LNCAP (cell line): ENCODE data around the gene ADD1.

Experiments used
- CTCF ChIP-seq: fragments of 450-650 bp; IDR thresholded peaks from 2 replicates; pipeline ENCODE4 v1.5.1; 2017; ENCODE audit warnings: mild to moderate bottlenecking

The ADD1 gene

DNA sequence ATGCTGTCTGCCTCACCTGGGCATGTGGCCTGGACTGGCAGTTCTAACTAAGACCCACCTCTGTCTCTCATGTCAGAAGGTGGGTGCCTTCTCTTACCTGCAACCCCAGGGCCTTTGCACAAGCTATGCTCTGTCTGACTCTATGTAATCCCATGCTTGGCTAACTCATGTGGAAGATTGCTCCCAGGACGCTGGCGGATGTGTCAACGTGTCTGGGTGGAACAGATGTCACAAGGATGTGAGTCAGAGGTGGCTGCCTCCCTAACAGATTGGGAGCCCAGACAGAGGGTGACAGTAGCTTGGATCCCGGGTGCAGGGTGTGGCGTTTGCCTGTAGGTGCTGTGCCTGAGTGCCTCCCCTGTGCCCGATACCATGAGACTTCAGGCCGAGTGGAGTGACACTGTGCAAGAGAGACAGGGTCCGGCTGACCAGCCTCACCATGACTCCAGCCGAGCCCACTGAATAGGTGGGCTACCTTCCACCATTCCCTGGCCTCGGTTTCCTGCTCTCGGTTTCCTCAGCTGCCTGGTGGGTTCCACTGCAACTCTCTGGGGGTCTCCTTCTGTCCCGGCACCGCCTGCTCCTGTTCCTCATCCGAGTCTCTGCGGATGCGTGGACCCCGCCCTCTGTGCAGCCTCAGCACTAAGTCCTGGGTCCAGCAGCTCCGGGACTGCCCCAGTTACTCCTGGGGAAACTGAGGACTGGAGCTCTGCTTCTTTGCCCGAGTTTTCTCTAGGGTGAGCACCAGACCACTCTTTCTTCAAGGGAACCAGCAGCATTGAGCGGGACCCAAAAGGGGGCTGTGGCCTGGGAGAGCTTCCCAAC, 39.8 kb upstream of the ADD1 start:
- TF ChIP-seq CTCF = no peak

GRCh38 chr4:2804449-2804972, 39.1 kb upstream of the ADD1 start:
- no peak for TF ChIP-seq CTCF

GRCh38 chr4:2804973-2805501, 38.6 kb upstream of the ADD1 start:
- no peak for TF ChIP-seq CTCF

DNA sequence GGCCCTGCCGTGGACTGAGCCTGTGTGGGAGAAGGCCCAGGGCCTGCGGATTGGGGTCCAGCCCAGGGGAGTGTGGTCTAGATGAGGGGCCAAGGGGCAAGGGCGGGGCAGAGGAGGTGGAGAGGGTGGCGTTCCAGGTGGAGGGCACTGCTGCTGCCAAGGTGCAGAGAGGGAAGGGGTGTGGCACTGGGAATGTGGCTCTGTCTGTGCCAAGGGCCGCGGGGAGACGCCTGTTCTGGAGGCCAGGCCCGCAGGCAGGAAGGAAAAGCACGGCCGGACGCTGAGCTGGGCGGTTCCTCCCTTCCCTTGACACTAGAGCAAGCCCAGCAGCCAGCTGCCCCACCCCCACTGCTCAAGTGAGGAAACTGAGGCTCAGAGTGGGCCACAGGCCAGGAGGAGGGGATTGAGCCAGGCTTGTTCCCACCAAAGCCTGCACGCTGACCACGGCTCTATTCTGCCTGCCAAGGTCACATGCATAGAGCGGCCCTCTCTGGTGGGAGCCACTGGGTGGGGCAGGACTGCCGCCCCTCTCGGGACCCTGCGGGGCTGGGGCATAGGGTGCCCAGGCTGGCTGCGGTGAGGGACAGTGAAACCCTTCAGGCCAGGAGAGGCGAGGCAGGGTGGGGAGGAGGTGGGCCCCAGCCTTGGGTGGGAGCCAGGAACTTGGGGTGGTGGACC, 37.8 kb upstream of the ADD1 start:
- no peak for TF ChIP-seq CTCF

DNA sequence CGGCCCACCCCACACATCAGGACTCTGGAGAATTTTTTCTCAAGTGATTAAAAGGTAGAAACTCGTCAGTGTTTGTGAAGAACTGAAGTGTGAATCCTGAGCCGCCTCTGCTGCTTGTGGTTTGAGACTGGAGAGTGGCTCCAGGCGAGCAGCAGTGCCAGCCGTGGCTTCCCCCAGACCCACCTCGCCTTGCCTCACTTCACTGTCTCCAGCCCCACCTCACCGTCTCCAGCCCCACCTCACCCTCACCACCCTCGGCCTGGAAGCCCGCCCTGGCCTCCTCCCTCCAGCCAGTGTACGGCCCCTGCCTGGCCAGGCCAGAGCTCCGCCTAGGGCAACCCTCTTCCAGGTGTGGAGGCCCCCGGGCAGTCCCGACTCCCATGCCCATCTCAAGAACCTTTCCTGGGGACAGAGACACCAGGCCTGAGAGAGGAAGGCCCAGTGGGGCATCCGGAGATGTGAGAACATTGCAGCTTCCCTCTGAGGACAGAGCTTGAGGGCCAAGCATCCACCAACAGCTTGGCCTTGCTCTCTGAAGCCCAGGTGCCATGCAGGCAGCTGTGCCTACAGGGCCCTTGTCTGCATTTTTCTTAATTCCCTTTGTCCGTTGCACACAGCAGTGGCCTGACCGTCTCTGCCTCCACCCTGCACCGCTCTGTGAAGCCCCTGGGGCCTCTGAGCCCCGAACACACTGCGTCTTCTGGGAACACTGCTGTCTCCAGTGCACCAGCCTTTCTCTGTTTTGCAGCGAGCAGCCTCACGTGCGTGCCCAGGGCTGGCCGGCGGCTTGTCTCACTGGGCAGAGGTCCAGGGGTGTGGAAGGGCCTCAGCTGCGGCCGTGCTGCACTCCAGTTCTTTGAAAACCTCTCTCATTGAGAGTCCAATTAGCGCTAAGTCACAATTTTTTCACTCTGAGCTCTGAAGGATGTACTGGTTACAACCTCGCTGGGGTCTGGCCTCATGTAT, 37.0 kb upstream of the ADD1 start:
- TF ChIP-seq CTCF = no peak

- no peak for TF ChIP-seq CTCF
These were observed 36.1 kb upstream of the ADD1 start for GRCh38 chr4:2807571-2807970.

GRCh38 chr4:2808001-2808400, 35.6 kb upstream of the ADD1 start:
- no peak for TF ChIP-seq CTCF
